Head of caudate nucleus (tissue), 42 donors: Measurements from ENCODE around the gene TLR8.
"Not testable (repeated sequence)": the region's sequence is repeated elsewhere in the genome, so short reads cannot be mapped to it uniquely, and the experiment has no call there.

Experiments
- DNase-seq, 42 donors: peaks; one replicate each; pipeline versions ENCODE4 v3.0.0 to v3.0.0-alpha.2; 2020 to 2021; ENCODE audit warnings: mixed read lengths in 7 of 42
- intact Hi-C: fragments of 100-400 bp; cut with DNase I; formaldehyde crosslinking; loops from one replicate; pipeline ENCODE4 v1.15.0; 2022

Gene TLR8

GRCh38 chrX:12934850-12935249 is 28.4 kb downstream of the TLR8 start:
- DNase-seq: no peak
- intact Hi-C loops: no loop called here

- intact Hi-C loops: no loop called here
These were observed 30.5 kb downstream of the TLR8 start for GRCh38 chrX:12936947-12937346.

GRCh38 chrX:12940471-12940870 is 34.1 kb downstream of the TLR8 start:
- DNase-seq, intact Hi-C loops: not testable (repeated sequence)

More at GRCh38 chrX:12936947-12937346, 30.5 kb downstream of the TLR8 start:
- DNase-seq: no peak

GRCh38 chrX:12943592-12943991 is 37.2 kb downstream of the TLR8 start:
- DNase-seq, intact Hi-C loops: not testable (repeated sequence)

GRCh38 chrX:12944452-12944851 is 38.0 kb downstream of the TLR8 start:
- intact Hi-C loops, DNase-seq: not testable (repeated sequence)

- intact Hi-C loops: no loop called here
- DNase-seq: no peak
These were observed 39.1 kb downstream of the TLR8 start for GRCh38 chrX:12945494-12945893.

GRCh38 chrX:12946406-12946805 is 40.0 kb downstream of the TLR8 start:
- no peak for DNase-seq
- intact Hi-C loops: no loop called here

- DNase-seq: peak in 39 of 42 donors; percentile 13 to 83 (median 57)
- intact Hi-C loops: no loop called here
These were observed 40.6 kb downstream of the TLR8 start for GRCh38 chrX:12946838-12947544.

- DNase-seq: no peak
- intact Hi-C loops: no loop called here
These were observed 41.3 kb downstream of the TLR8 start for GRCh38 chrX:12947545-12948235.

GRCh38 chrX:12948495-12948894 is 42.1 kb downstream of the TLR8 start:
- DNase-seq: no peak
- intact Hi-C loops: no loop called here

GRCh38 chrX:12949205-12949926 is 42.9 kb downstream of the TLR8 start:
- intact Hi-C loops: no loop called here

GRCh38 chrX:12949927-12950656 is 43.7 kb downstream of the TLR8 start:
- DNase-seq: peak; percentile 69 to 92 (median 83)
- intact Hi-C loops: no loop called here

More at GRCh38 chrX:12949205-12949926, 42.9 kb downstream of the TLR8 start:
- no peak for DNase-seq

- intact Hi-C loops: no loop called here
- DNase-seq: peak in 3 of 42 donors; percentile 26 to 49 (median 29)
These were observed 44.6 kb downstream of the TLR8 start for GRCh38 chrX:12950851-12951594.

GRCh38 chrX:12951595-12951975 is 45.2 kb downstream of the TLR8 start:
- DNase-seq: no peak
- intact Hi-C loops: no loop called here

GRCh38 chrX:12953420-12953819 is 47.0 kb downstream of the TLR8 start:
- intact Hi-C loops: no loop called here
- no peak for DNase-seq

- intact Hi-C loops: no loop called here
- DNase-seq: no peak
These were observed 48.0 kb downstream of the TLR8 start for GRCh38 chrX:12954376-12954775.

GRCh38 chrX:12954981-12955380 is 48.6 kb downstream of the TLR8 start:
- intact Hi-C loops: no loop called here
- DNase-seq: no peak

- peak in 26 of 42 donors; percentile 11 to 74 (median 45) for DNase-seq
- intact Hi-C loops: no loop called here
These were observed 49.7 kb downstream of the TLR8 start for GRCh38 chrX:12955882-12956703.
